ENCODE results near the gene ATRNL1. TPM values are rescaled to one million over a fixed set of nuclear protein-coding genes. Genes with fewer than 3 reads are reported as not detected.

The ATRNL1 gene
- polyA plus RNA-seq, 1 donor from 2014 or later: 47.8 TPM

- H3K9me3 ChIP-seq (ENCODE audit: low read length): no peaks in the 10 kb centered on the region
- no peak overlapping the region for H2AFZ ChIP-seq (ENCODE audit: low read depth, low read length)
- H3K9ac ChIP-seq (ENCODE audit: low read length): no peak overlapping the region
- H3K79me2 ChIP-seq (replicated peaks; ENCODE audit: insufficient read depth, low read length): no peaks in the 10 kb centered on the region
- no peaks in the 10 kb centered on the region for H3K36me3 ChIP-seq (ENCODE audit: insufficient read depth, low read length)
- H3K27ac ChIP-seq (ENCODE audit: low read length): no peak overlapping the region
- H3F3A ChIP-seq (ENCODE audit: insufficient read depth, low read length, poor library complexity, severe bottlenecking): no peaks in the 10 kb centered on the region
- no peaks in the 10 kb centered on the region for H3K9me2 ChIP-seq (ENCODE audit: insufficient read depth, low read length)
- no peaks in the 10 kb centered on the region for H3K27me3 ChIP-seq (ENCODE audit: insufficient read depth, low read depth, low read length)
- H3K4me3 ChIP-seq (ENCODE audit: low read length): no peak overlapping the region
- no peaks in the 10 kb centered on the region for H4K20me1 ChIP-seq (ENCODE audit: insufficient read depth)
- no peak for TF ChIP-seq EP300 (conservative IDR thresholded peaks at IDR 0.05; ENCODE audit: poor library complexity, severe bottlenecking)
- TF ChIP-seq EZH2 (IDR thresholded peaks at IDR 0.05; ENCODE audit: borderline replicate concordance, insufficient read depth, low read length, poor library complexity, severe bottlenecking): no peak
- TF ChIP-seq RAD21 (conservative IDR thresholded peaks at IDR 0.05): no peak
- no peak for TF ChIP-seq REST (IDR thresholded peaks at IDR 0.05; ENCODE audit: borderline replicate concordance)
- no peak for TF ChIP-seq POLR2AphosphoS5 (IDR thresholded peaks at IDR 0.05)
- TF ChIP-seq MXI1 (conservative IDR thresholded peaks at IDR 0.05; ENCODE audit: poor library complexity, severe bottlenecking): no peak
- no peak for TF ChIP-seq TAF1 (IDR thresholded peaks at IDR 0.05; ENCODE audit: low read depth)
- TF ChIP-seq CTCF (IDR thresholded peaks at IDR 0.05; ENCODE audit: poor library complexity, severe bottlenecking): no peak
- no peak for TF ChIP-seq SMC3 (conservative IDR thresholded peaks at IDR 0.05; ENCODE audit: poor library complexity)
- H3K4me2 ChIP-seq (ENCODE audit: low read length): no peak overlapping the region
These were observed 768.7 kb downstream of the ATRNL1 start for GRCh38 chr10:115861864-115862263.

GRCh38 chr10:115866174-115866573 lies 773.0 kb downstream of the ATRNL1 start:
- Histone ChIP-seq H3K9ac (ENCODE audit: low read length) (no peak overlapping the region), H2AFZ (ENCODE audit: low read depth, low read length) (no peak overlapping the region)

More at GRCh38 chr10:115866174-115866573, 773.0 kb downstream of the ATRNL1 start:
- H3K27me3 ChIP-seq (ENCODE audit: insufficient read depth, low read depth, low read length): no peaks in the 10 kb centered on the region
- H3K4me2 ChIP-seq (ENCODE audit: low read length): no peak overlapping the region
- H3K27ac ChIP-seq (ENCODE audit: low read length): no peak overlapping the region
- no peaks in the 10 kb centered on the region for H3F3A ChIP-seq (ENCODE audit: insufficient read depth, low read length, poor library complexity, severe bottlenecking)
- H4K20me1 ChIP-seq (ENCODE audit: insufficient read depth): no peaks in the 10 kb centered on the region
- no peaks in the 10 kb centered on the region for H3K79me2 ChIP-seq (replicated peaks; ENCODE audit: insufficient read depth, low read length)
- no peaks in the 10 kb centered on the region for H3K9me2 ChIP-seq (ENCODE audit: insufficient read depth, low read length)
- H3K9me3 ChIP-seq (ENCODE audit: low read length): no peaks in the 10 kb centered on the region
- H3K36me3 ChIP-seq (ENCODE audit: insufficient read depth, low read length): no peaks in the 10 kb centered on the region
- no peak overlapping the region for H3K4me3 ChIP-seq (ENCODE audit: low read length)
- TF ChIP-seq SMC3 (conservative IDR thresholded peaks at IDR 0.05; ENCODE audit: poor library complexity): no peak
- TF ChIP-seq EZH2 (IDR thresholded peaks at IDR 0.05; ENCODE audit: borderline replicate concordance, insufficient read depth, low read length, poor library complexity, severe bottlenecking): no peak
- TF ChIP-seq EP300 (conservative IDR thresholded peaks at IDR 0.05; ENCODE audit: poor library complexity, severe bottlenecking): no peak
- TF ChIP-seq MXI1 (conservative IDR thresholded peaks at IDR 0.05; ENCODE audit: poor library complexity, severe bottlenecking): no peak
- TF ChIP-seq CTCF (IDR thresholded peaks at IDR 0.05; ENCODE audit: poor library complexity, severe bottlenecking): no peak
- no peak for TF ChIP-seq RAD21 (conservative IDR thresholded peaks at IDR 0.05)
- TF ChIP-seq POLR2AphosphoS5 (IDR thresholded peaks at IDR 0.05): no peak
- TF ChIP-seq TAF1 (IDR thresholded peaks at IDR 0.05; ENCODE audit: low read depth): no peak
- no peak for TF ChIP-seq REST (IDR thresholded peaks at IDR 0.05; ENCODE audit: borderline replicate concordance)
